Fibroblast of lung (primary cell): Measurements from ENCODE around the gene SLC22A12.

ENCODE experiments used
- EZH2 ChIP-seq: IDR thresholded peaks from 2 replicates; pipeline ENCODE4 v1.5.1; 2012; ENCODE audit warnings: low read length, control low read depth, mild to moderate bottlenecking; ENCODE audit errors: missing control alignments
- TF ChIP-seq, protein P1 (sequence below), 2 donors: IDR thresholded peaks in 1 of 2; conservative IDR thresholded peaks in 1 of 2; 1 replicate in 1 of 2; 2 replicates in 1 of 2; pipeline ENCODE4 v1.5.1; 2011 to 2012; ENCODE audit warnings: low read length in 2 of 2, control low read depth in 1 of 2, inconsistent platforms in 1 of 2, low read depth in 1 of 2, mild to moderate bottlenecking in 1 of 2

DNA sequence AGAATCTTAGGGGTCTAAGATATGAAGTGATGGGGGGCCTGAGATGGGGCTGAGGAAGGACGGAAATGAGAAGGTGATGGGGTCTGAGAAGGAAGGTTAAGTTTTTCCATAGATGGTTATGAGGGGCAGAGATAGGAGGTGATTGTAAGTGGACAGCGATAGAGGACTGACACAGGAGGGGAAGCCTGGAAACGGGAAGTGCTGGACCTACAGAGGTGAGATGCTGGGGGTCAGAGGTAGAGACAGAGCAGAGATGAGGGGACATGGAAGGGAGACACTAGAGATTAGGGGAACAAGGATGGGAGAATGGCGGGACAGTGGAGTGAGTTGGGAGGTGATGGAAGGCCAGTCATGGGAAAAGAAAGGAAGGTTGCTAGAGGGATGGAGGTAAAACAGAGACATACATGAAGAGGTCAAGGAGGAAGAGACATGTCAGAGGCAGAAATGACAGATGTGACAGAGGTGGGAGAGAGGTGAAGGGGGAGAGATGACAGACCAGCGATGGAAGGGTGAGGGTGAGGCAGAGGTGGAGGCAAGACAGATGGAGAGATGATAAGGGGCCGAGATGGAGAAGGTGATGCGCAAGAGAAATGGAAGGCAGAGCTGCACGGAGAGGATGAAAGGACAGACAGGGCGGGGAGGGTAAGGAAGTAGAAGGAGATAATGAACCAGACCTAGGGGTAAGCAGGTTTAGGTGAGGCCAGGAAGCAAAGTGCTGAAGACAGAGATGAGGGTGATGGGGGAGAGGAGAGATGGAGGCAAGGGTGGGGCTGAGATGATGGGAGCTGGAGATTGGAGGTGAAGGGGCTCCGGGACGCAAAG, 50.8 kb downstream of the SLC22A12 start:
- TF ChIP-seq, protein P1, sequence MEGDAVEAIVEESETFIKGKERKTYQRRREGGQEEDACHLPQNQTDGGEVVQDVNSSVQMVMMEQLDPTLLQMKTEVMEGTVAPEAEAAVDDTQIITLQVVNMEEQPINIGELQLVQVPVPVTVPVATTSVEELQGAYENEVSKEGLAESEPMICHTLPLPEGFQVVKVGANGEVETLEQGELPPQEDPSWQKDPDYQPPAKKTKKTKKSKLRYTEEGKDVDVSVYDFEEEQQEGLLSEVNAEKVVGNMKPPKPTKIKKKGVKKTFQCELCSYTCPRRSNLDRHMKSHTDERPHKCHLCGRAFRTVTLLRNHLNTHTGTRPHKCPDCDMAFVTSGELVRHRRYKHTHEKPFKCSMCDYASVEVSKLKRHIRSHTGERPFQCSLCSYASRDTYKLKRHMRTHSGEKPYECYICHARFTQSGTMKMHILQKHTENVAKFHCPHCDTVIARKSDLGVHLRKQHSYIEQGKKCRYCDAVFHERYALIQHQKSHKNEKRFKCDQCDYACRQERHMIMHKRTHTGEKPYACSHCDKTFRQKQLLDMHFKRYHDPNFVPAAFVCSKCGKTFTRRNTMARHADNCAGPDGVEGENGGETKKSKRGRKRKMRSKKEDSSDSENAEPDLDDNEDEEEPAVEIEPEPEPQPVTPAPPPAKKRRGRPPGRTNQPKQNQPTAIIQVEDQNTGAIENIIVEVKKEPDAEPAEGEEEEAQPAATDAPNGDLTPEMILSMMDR (conservative IDR thresholded peaks at IDR 0.05 in 1 of 2, IDR thresholded peaks at IDR 0.05 in 1 of 2; ENCODE audit: low read depth in 1 of 2, low read length in 2 of 2): no peak
- peak; percentile 96 for TF ChIP-seq EZH2
